ENCODE data around the gene HOXB1.
A peak's percentile ranks its signal among the peaks of the same experiment; 100 is the strongest.

HOXB1 gene

GRCh38 chr17:48530887-48531272 lies at the start of gene HOXB1:
TSS of gene HOXB1 (minus strand) at chr17:48531011. CDS start at chr17:48530904, 107 bp downstream.
- no peak for DNase-seq

GRCh38 chr17:48579760-48580554 lies 49.1 kb upstream of the HOXB1 start:
- DNase-seq: no peak

GRCh38 chr17:48579471-48579759 lies 48.6 kb upstream of the HOXB1 start:
- no peak for DNase-seq

GRCh38 chr17:48578616-48579470 lies 48.0 kb upstream of the HOXB1 start:
- no peak for DNase-seq

GRCh38 chr17:48577946-48578615 lies 47.3 kb upstream of the HOXB1 start, which contains the start of gene HOXB4:
TSS of gene HOXB4 (minus strand) at chr17:48578350. CDS start at chr17:48578319, 31 bp downstream.
- no peak for DNase-seq

- no peak for DNase-seq
Observed at GRCh38 chr17:48577330-48577945, 46.6 kb upstream of the HOXB1 start.

GRCh38 chr17:48576479-48577309 lies 45.9 kb upstream of the HOXB1 start:
- no peak for DNase-seq

GRCh38 chr17:48575673-48576478 lies 45.1 kb upstream of the HOXB1 start:
- DNase-seq: no peak

GRCh38 chr17:48575066-48575582 lies 44.3 kb upstream of the HOXB1 start:
- DNase-seq: peak; percentile 95

- no peak for DNase-seq
Observed at GRCh38 chr17:48574505-48575065, 43.8 kb upstream of the HOXB1 start.

GRCh38 chr17:48571826-48572417 lies 41.1 kb upstream of the HOXB1 start:
- DNase-seq: no peak

GRCh38 chr17:48571024-48571818 lies 40.4 kb upstream of the HOXB1 start:
- no peak for DNase-seq

GRCh38 chr17:48570325-48571023 lies 39.7 kb upstream of the HOXB1 start:
- DNase-seq: no peak

GRCh38 chr17:48569674-48570324 lies 39.0 kb upstream of the HOXB1 start:
- no peak for DNase-seq

GRCh38 chr17:48569240-48569582 lies 38.4 kb upstream of the HOXB1 start:
- DNase-seq: no peak

- DNase-seq: no peak
Observed at GRCh38 chr17:48568499-48569239, 37.9 kb upstream of the HOXB1 start.

GRCh38 chr17:48567646-48568354 lies 37.0 kb upstream of the HOXB1 start:
- DNase-seq: no peak

Measured in NCI-H187 treated with DMSO at 0.1 percent for 48 hours (cell line).